Cerebellar cortex (tissue), 1 donor: ENCODE results near the gene TRIM44.
"Not testable (repeated sequence)": the region's sequence is repeated elsewhere in the genome, so short reads cannot be mapped to it uniquely, and the experiment has no call there.

ENCODE experiments used
- DNase-seq: peaks from one replicate; pipeline ENCODE4 v3.0.0-alpha.2; 2015; ENCODE audit warnings: low spot score

Gene TRIM44

DNA sequence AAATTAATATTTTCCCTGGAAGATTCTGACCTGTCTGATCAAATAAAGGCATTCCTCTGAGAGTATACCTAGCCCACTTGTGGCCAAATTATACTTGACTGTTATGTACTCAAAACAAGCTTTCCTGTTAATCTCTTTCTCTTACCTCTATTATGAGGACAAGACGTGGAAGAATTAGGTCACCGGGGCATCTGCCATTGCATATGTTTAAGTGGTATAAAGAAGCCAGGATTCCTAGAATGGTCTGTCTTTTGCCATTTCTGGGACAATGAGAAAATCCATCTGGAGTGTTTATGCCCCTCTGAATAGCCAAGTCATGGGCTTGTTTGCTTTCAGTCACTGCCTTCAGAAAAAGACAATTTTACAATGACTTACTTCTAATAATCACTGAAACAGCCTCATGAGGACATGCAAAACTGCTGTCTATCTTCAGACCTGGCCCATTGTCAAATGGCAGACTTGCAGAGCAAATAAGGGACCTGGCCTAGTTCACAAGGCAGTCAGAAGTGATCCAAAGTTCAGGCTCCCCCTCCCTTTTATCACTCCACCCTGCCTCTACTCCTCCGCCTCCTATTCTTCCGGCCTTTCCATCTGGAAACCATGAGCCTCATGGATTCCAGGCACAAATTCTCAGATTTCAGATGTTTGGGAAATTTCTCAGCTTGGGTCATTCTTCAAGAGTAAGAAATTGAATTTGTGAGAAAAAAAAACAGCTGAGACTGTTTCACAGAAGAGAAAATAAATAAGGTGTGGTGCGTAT lies 153.2 kb downstream of the TRIM44 start:
- DNase-seq = peak; percentile 69

GRCh38 chr11:35820614-35821013 lies 158.0 kb downstream of the TRIM44 start:
- DNase-seq = no peak

DNA sequence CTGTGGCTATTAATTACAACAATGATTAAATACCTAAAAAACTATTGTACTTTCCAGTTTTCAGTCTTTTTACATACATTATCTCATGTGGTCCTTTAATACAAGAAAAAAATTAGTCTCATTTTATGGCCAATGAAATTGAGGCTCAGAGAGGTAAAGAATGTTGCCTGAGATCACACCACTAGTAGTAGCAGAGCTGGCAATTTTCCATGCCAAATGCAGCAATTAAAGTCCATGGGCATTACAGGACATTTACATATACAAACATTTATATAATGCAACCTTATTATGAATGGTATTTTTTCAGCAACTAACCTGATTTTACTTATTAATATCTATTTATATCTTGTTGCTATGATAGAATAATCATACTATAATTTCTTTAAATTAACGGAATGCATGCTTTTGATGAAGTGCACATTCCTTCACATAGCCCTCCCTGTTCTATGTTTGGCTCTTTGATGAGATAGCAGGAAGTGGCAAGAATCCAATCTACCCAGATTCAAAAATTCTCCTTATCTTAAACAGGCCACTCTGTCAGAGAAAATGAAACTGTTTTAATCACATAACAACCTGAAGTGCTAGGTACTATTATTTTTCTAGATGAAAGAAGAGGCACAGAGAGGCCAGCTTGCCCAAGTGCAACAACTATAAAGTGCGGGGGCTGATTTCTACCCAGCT lies 160.4 kb downstream of the TRIM44 start:
- no peak for DNase-seq

GRCh38 chr11:35823742-35824298 lies 161.2 kb downstream of the TRIM44 start:
- no peak for DNase-seq

- DNase-seq = no peak
These were observed 162.8 kb downstream of the TRIM44 start for GRCh38 chr11:35825386-35825785.

- no peak for DNase-seq
These were observed 163.4 kb downstream of the TRIM44 start for GRCh38 chr11:35826006-35826405.

GRCh38 chr11:35826949-35827348 lies 164.4 kb downstream of the TRIM44 start:
- DNase-seq = no peak

GRCh38 chr11:35836205-35836604 lies 173.6 kb downstream of the TRIM44 start:
- no peak for DNase-seq

DNA sequence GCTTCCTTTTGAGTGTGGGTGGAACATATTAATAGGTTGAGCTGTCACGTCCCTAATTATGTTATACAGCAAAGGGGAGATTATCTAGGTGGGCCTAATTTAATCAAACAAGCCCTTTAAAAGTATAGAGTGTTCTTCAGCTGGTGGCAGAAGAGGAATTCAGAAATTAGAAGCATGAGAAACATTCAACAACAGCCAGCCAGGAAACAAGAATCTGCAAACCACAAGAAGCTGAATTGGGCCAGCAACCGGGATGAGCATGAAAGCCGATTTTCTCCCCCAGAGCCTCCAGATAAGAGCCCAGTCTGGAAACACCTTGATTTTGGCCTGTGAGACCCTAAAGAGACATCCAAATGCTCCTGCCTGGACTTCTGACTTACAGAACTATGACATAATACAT lies 175.5 kb downstream of the TRIM44 start:
- DNase-seq = no peak

GRCh38 chr11:35838697-35839367 lies 176.3 kb downstream of the TRIM44 start:
- DNase-seq = not testable (repeated sequence)

DNA sequence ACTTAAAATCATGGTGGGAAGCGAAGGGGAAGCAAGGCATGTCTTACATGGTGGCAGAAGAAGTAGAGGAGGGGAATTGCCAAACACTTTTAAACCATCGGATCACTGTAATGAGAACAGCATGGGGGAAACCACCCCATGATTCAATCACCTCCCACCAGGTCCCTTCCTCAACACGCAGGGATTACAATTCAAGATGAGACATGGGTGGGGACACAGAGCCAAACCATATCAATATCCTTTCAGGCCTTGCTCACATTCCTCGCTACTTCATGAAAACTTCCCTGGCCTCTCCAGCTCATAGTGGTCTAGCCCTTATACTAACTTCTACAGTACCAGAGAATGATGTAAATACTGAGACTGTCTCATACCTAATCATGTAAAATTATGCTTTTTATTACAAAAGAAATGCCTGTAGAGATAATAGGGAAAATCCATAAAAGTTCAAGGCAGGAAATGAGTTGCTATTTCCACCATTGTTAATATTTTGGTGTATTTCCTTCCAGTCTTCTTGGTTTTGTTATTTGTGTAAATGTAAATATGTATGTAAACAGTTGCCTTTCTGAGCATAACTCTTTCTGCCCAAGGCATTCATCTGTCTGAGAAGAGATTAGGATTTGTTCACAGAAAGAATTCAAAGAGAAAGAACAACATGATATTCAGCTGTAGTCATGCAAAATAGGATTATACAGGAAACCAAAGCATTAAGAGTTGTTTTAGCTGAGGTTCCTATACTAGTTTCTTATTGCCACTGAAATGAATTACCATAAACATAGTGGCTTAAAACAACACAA lies 177.0 kb downstream of the TRIM44 start:
- DNase-seq = no peak

DNA sequence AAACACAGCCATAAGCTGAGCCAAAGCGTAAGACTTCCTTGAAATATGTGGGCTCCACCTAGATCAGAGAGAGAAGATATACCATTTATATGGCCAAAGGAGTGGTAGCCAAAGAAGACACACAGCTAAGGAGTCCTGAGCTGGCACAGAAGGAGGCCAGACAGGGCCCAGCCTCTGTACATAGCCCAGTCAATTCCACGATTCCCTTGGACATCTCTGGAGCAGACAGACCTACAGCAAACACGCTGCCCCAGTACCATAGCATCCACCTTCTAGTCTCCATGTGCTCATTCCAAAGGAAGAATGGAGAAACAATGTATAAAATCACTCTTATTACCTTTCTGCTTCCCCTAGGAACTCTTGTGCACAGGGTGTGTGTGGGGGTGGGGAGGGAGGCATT lies 179.2 kb downstream of the TRIM44 start:
- DNase-seq = no peak

GRCh38 chr11:35842958-35843357 lies 180.4 kb downstream of the TRIM44 start:
- DNase-seq = no peak

DNA sequence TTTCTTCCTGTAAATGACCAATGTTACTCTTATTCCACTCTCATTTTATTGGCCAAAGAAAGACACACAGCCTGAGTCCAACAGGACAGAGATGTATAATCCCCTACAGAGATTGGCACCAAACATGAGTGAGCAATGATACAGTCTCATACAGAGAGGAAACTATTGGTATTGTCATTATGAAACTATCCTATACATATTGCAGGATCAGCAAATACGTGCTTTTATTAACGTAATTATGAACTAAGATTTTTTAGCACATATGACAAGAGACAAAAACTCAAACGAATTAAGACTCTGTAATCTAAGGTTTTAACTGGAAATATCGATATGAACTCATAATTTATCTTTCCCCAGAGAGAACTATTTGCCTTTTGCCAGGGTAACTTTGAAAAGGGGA lies 182.0 kb downstream of the TRIM44 start:
- DNase-seq = no peak

DNA sequence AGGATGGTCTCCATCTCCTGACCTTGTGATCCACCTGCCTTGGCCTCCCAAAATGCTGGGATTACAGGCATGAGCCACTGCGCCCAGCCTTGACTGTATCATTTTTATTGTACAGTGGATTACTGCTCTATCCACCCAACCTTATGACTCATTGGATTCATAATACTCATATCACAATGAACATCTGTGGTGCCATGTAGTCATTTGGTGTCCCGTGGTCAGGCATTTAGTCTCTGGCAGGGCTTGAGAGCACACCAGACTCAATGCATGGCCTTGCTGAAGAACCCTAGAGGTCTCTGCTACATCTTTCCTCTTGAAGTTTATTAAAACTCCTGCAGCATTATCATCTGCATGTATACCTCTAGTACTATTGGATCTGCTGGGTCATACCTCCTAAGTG lies 183.3 kb downstream of the TRIM44 start:
- DNase-seq = no peak

DNA sequence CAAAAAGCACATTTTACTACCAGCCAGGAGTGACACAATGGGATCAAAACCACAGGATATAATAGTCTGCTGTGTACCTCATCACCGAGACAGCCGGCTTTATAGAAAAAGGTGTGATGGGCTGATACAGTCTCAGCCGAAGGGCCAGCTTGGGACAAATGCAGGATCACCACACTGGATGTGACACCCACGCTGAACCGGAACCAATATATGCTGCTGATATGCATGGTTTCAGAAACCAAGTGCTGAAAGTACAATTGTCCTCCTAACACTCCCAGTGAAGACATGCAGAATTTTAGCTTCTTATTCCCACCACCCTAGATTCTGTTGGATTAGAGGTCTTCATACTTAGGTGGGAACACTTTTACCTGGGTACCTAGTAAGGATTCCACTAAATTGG lies 184.3 kb downstream of the TRIM44 start:
- no peak for DNase-seq

DNA sequence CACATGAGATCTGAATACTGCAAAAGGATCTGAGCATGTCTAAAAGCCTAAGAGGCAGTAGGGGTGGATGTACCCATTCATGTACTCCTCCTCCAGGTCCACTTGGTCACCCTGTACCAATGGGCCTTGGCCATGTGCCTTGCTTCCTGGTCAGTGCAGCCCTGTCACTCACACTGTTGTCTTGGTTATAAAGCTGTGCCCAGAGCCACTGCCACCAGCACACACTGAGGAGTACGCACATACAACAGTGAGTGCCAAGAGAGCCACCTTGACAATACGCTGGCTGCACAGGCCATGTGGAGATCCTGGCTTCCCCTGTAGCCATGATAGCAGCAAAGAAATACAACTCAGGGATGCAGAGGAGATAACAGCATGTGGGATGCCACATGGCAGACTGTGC lies 184.9 kb downstream of the TRIM44 start:
- DNase-seq = peak; percentile 87

- no peak for DNase-seq
These were observed 186.0 kb downstream of the TRIM44 start for GRCh38 chr11:35848616-35849015.

GRCh38 chr11:35850191-35850590 lies 187.6 kb downstream of the TRIM44 start:
- no peak for DNase-seq

- no peak for DNase-seq
These were observed 188.8 kb downstream of the TRIM44 start for GRCh38 chr11:35851342-35851741.

DNA sequence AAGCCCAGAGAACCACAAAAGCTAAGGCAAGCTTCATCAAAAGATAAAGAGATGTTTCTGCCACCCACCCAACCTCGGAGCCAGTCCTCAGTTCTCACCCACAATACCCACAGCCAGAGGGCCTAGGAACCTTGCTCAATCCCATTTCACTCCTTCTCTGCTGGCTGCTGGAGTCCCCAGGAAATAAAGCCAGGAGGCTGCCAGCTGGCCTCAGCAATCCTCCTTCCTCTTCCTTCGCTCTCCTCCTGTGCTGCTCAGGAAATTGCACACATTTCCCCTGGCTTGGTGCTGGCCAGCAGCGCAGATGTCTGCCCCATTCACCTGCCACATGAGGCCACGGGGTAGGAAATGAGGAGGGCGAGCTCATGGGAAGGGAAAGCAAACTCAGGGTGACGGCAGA lies 189.5 kb downstream of the TRIM44 start:
- DNase-seq = peak; percentile 98

DNA sequence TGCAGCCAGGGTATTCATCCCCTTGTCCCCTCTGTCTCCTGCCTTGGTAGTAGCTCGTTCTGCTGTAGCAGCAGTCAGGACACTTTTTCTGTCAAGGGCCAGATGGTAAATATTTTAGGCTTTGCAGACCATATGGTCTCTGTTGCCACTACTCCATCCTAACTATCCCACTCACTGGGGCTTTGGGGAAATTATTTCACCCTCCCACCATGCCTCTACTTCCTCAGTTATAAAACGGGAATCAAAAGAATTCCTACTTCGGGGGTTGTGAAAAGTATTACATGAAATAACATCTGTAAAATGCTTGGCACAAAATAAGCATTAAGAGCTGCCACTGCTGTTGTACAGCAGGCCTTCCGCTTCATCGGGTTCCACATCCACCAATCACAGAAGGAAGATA lies 191.4 kb downstream of the TRIM44 start:
- DNase-seq = peak; percentile 92
